CD4-positive, alpha-beta T cell treated with Interleukin-17A for 4 hours (primary cell): Measurements from ENCODE around the gene TUBA8.
"Not testable (repeated sequence)": the region's sequence is repeated elsewhere in the genome, so short reads cannot be mapped to it uniquely, and the experiment has no call there.

ENCODE experiments used
- DNase-seq: peaks from one replicate; pipeline ENCODE4 v3.0.0-alpha.2; 2020; ENCODE audit warnings: mixed read lengths

TUBA8 gene

GRCh38 chr22:18136563-18137320 is 26.1 kb downstream of the TUBA8 start:
- no peak for DNase-seq

DNA sequence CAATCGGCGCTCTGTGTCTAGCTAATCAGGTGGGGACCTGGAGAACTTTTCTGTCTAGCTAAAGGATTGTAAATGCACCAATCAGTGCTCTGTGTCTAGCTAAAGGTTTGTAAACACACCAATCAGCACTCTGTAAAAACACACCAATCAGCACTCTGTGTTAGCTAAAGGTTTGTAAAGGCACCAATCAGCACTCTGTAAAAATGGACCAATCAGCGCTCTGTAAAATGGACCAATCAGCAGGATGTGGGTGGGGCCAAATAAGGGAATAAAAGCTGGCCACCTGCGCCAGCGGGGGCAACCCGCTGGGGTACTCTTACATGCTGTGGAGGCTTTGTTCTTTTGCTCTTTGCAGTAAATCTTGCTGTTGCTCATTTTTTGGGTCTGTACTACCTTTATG is 30.4 kb downstream of the TUBA8 start:
- not testable (repeated sequence) for DNase-seq

- DNase-seq = no peak
These were observed 33.5 kb downstream of the TUBA8 start for GRCh38 chr22:18144105-18144504.

GRCh38 chr22:18145676-18146388 is 35.2 kb downstream of the TUBA8 start:
- no peak for DNase-seq

GRCh38 chr22:18146389-18146753 is 35.8 kb downstream of the TUBA8 start:
- DNase-seq = no peak

GRCh38 chr22:18147791-18148190 is 37.2 kb downstream of the TUBA8 start:
- no peak for DNase-seq

- DNase-seq = no peak
These were observed 37.8 kb downstream of the TUBA8 start for GRCh38 chr22:18148293-18148965.

DNA sequence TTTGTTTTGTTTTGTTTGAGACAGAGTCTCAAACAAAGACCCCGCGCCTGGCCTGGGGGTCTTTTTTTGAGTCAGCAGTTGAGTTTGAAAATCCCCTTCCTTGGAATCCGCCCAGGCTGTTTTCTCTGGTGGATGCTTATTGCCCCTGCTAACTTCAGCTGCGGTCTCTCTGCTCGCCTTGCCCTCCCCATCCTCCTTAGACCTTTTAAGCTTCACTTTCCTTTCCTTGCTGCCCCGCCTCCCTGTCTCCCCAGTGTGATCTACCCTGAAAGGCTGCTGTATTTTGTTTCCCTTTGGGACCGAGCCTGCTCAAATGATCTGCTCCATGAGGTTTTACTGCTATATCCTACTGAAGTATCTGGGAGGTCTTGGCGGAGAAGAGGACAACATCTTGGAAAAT is 41.9 kb downstream of the TUBA8 start:
- DNase-seq = peak; percentile 43

GRCh38 chr22:18154821-18155390 is 44.3 kb downstream of the TUBA8 start:
- no peak for DNase-seq

- not testable (repeated sequence) for DNase-seq
These were observed 44.9 kb downstream of the TUBA8 start for GRCh38 chr22:18155546-18155945.

GRCh38 chr22:18156878-18157713 is 46.5 kb downstream of the TUBA8 start:
- DNase-seq = peak; percentile 61

DNA sequence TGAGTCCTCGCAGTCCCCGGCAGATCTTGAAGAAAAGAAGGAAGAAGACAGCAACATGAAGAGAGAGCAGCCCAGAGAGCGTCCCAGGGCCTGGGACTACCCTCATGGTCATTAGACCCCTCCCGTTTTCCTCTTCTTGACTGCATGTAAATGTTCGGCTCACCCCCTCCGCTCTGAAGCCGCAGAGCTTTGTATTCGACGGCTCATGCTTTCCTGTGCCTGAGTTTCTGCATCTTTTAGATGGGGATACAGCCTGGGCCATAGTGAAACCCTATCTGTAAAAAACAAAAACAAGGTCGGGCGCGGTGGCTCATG is 47.1 kb downstream of the TUBA8 start:
- no peak for DNase-seq

GRCh38 chr22:18160641-18161040 is 50.0 kb downstream of the TUBA8 start:
- DNase-seq = not testable (repeated sequence)

- not testable (repeated sequence) for DNase-seq
These were observed 53.2 kb downstream of the TUBA8 start for GRCh38 chr22:18163843-18164242.

DNA sequence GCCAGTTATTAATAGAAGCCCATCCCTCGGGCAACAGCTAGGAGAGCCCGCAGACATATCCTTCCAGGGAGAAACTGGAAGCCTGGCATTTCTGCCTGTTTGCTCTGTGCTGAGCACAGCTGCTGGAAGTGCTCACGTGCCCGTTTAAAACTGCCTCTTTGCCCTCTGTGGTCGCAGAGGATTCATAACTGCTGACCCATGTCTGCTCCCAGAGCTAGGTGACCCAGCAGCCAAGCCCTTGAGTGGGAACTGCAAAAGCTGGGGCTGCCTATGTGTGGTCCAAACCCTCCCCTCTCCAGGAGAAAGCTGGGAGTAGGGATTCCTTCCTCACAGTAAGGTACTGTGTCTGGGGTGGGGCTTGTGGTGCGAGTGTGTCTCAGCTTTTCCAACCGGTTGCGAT is 54.0 kb downstream of the TUBA8 start:
- DNase-seq = not testable (repeated sequence)

DNA sequence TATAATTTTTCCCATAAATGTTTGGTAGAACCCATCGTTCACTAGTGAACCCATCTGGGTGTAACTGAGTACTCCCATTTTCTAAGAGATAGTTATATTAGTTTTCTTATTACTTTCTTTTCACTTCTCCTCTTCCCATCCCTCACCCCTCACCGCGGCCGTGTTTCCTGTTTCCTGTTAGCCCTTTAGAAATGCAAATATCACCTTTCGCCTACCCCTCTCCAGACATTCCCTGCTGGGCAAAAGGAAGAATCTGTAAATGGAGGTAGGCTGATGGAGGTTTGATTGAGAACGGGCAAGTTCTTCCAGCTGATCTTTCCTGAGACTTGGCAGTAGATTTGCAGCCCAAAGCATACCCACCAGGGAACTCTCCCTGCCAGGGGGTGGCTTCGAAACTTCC is 54.7 kb downstream of the TUBA8 start:
- DNase-seq = not testable (repeated sequence)

- DNase-seq = not testable (repeated sequence)
These were observed 59.7 kb downstream of the TUBA8 start for GRCh38 chr22:18170284-18170683.

DNA sequence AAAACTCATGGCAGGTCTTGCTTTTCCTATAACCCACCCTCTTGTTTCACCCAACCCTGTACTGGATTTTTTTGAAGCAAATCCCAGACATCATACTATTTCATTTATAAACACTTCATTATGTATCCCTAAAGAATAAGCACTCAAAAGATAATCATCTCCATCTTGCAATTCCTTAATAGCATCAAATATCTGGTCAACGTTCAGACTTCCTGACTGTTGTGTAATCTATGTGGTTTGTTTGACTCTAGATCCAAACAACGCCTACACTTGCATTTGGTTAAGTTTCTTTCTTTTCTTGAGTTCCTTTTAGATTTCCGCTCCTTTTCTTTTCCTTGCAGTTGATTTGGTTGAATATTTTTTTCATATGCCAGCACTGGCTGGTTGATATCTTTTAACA is 61.6 kb downstream of the TUBA8 start:
- not testable (repeated sequence) for DNase-seq

DNA sequence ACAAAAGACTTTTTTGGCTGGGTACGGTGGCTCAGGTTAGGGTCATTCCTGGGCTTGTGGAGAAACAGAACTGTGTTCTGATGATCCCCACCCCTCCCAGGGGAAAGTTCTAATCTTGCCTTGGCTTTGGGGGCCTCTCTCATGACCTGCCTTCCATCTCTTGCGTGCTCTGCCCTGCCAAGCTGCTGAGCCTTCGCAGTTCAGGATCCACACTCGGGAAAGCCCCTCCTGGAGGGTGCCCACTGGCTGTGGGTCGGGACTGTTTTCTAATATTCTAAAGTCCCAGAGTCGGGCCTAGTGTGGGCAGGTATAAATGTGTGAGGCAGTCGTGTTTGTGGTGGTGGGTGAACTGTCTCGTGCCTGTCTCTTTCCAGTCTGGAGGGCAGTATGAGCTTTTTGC is 62.2 kb downstream of the TUBA8 start:
- DNase-seq = not testable (repeated sequence)

- DNase-seq = not testable (repeated sequence)
These were observed 62.8 kb downstream of the TUBA8 start for GRCh38 chr22:18173441-18173840.
